ENCODE results near the gene TPGS2. TPM values are rescaled to one million over a fixed set of nuclear protein-coding genes. Genes with fewer than 3 reads are reported as not detected.
"Not testable (repeated sequence)": the region's sequence is repeated elsewhere in the genome, so short reads cannot be mapped to it uniquely, and the experiment has no call there.

TPGS2 gene
- polyA plus RNA-seq, 3 donors, result 25.1 to 54.1 (median 45.6) TPM

DNA sequence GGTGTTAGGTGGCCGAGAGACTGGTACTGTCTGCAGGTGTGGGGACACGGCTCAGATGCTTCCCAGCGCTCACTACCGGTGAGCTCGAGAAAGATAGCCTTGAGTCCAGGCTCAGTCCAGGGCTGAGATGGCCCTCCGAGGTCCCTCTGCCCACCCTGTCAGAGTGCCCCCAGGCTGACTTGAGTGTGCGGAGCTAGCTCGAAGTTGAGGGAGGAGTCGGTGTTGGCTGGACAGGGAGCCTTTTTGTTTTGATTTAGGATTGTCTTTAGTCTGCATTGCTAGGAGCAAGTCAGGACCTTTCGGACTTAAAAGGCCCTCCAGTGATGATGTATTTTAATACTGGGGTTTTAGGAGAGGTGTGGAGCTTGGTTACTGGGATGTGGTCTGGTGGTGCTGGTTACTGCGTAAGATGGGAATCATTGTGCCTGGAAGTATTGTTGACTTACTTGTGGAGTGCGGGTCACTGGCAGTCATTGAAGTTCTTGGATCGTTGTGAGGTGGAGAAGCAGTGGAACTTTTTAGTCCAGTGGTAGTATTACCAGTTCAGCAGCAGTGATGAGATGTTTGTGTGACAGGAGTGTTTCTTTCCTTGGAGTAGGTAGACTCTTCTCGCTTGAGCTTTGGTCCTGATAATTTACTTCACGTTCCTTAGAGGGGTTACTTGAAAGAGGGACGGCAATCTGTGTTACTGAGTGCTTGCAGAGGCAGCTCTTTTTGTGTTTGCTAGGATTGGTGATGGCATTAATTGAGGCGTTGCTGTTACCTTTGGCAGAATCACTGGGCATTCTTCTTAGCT, 758 bp upstream of the TPGS2 start:
- no peak overlapping the region for H3K27ac ChIP-seq (ENCODE audit: low read depth, low read length)
- WGBS, 3 donors, result 9 to 18% (median 11%) methylated on average over 17 of the region's 17 CpGs

DNA sequence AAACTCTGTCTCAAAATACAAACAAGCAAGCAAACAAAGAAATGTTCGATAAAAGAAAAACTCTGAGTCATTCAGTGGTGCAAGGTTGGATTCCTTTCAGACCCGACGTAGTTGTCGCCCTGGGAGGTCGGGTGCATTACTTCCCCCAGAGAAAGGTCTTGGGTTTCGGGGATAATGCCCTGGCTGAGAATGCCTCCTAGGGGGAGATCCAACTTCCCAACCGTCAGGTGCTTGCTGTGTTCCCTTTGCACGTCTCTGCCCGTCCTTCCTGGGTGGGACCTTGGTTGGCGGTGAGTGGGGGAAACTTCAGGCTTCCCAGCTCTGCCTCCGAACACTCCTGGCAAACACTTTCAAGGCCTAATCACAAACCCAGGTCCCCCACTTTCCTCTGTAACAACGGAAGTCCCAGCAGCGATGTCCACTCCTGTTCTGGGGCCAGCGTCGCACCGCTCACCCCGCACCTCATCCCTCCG, 609 bp downstream of the TPGS2 start:
- WGBS, 3 donors, result 0% methylated on average over 17 to 18 of the region's 18 CpGs
- no peak overlapping the region for H3K27ac ChIP-seq (ENCODE audit: low read depth, low read length)

DNA sequence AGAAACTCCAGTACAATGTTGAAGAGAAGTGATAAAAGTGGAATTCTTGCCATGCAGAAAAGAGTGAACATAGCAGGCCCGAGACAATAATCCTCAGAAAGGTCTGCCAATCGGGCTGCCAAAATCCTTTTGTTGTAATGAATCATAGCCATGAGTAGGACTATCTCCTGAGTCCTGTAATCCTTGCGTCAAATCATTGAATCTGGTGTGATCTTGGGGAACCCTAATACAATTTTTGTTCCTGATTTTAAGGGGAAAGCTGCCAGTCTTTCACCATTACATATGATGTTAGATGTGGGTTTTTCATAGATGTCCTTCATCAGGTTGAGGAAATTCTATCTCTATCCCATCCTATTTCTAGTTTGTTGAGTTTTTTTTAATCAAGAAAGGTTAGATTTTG, 2.2 kb downstream of the TPGS2 start:
- WGBS, 3 donors, result 97 to 98% (median 98%) methylated on average over 3 of the region's 3 CpGs
- no peak overlapping the region for H3K27ac ChIP-seq (ENCODE audit: low read depth, low read length)

DNA sequence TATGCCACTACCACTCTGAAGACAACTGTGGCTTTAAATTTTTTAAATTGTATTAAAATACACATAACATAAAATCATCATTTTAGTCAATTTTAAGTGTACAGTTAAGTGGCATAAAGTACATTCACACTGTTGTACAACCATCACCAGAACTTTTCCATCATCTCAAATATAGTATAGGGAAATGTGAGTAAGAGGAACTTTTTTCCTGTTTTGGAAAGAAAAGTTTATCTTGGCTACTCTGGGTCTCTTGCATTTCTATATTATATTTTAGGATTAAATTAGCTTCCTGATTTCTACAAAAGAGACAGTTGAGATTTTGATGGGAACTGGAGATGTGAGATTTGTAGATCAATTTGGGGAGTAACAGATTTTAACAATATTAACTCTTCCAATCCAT, 3.3 kb downstream of the TPGS2 start:
- H3K27ac ChIP-seq (ENCODE audit: low read depth, low read length), result no peak overlapping the region

DNA sequence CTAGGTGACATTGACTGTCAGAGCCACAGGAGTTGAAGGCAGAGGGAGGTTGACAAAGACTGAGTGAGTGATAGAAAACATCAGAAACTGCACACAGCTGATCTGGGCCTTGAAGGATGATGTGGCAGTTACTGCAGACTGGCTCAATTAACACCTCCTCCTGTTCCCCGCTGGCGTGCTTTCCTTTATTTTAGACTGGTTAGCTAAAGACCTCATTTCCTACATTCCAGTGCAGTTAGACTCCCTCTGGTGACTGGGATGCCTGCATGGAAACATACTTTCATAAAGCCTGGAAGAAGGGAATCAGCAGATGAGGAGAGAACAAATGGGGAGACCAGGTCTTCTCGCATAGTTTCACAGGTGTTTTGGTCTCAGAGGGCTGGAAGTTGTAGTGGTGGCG, 7.1 kb downstream of the TPGS2 start:
- H3K27ac ChIP-seq (ENCODE audit: low read depth, low read length), result no peak overlapping the region
- 97 to 98% (median 98%) methylated on average over 4 of the region's 4 CpGs for WGBS, 3 donors

DNA sequence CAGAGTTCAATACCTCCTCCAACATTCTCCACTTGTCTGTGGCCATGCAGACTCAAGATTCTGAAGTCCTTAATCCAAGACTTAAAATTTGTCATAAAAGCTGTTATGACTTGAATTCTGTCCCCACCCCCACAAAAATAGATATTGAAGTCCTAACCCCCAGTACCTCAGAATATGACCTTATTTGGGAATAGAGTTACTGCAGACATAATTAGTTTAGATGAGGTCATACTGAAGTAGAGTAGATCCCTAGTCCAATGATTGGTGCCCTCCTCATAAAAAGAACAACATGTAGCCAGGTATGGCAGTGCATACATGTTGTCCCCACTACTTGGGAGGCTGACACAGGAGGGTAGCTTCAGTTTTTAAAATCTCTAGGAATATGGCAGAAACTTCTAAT, 9.2 kb downstream of the TPGS2 start:
- H3K27ac ChIP-seq (ENCODE audit: low read depth, low read length), result no peak overlapping the region

DNA sequence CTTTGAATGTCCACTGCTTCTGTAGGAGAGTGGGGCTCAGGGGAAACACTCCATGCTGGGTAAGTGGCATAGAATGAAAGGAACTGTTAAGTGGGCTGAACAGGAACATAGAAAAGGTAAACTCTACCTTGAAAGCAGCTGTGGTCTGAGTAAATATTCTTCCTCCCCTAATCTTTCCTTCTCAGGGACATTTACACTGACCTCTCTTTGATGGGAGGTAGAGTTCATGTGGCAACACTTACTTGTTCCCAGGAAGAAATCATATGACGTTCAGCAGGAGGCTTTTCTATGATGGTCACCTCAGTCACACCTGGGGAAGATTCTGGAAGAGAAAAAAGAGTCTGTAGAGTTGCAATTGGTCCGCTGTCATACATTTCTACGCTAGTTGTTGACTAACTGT, 10.2 kb downstream of the TPGS2 start:
- 41 to 95% (median 94%) methylated on average over 3 of the region's 3 CpGs for WGBS, 3 donors
- no peak overlapping the region for H3K27ac ChIP-seq (ENCODE audit: low read depth, low read length)

DNA sequence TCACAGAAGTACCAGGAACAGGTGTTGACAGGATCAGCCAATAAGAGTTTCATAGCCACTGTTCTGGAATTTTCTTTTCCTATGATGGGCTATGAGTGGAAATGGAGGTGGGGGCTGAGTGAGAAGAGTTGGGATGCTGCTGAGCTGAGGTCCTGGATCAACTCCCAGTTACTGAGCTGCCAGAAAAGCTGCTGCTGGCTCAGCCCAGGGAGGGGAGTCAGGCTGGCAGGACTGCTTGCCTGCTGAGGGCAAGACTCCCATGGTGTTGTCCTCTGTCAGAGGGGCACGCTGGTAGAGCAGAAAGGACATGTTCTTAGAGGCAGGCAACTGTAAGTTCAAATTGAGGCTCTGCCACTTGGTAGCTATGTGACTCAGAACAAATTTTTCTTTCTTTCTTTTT, 11.8 kb downstream of the TPGS2 start:
- 94 to 100% (median 97%) methylated on average over 1 of the region's 1 CpG for WGBS, 3 donors
- no peak overlapping the region for H3K27ac ChIP-seq (ENCODE audit: low read depth, low read length)

DNA sequence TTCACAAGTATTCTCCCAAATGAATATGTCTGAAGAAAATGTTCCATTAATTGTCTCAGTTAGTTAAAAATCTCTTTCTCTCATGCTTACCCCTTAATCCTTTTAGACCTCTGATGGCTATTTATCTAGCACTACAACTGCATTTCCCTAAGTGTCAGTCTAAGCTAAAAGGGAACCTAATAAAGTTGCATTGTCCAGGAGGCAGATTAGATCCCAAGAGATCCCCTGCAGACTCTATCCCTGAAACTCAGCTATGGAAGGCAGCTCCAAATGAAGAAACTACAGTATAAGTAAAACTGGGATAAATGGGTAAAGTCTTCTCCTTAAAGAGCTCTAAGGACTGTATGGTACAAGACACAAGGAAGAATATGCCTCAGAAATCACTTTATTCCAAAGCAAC, 12.7 kb downstream of the TPGS2 start:
- not testable (repeated sequence) for H3K27ac ChIP-seq (ENCODE audit: low read depth, low read length)

DNA sequence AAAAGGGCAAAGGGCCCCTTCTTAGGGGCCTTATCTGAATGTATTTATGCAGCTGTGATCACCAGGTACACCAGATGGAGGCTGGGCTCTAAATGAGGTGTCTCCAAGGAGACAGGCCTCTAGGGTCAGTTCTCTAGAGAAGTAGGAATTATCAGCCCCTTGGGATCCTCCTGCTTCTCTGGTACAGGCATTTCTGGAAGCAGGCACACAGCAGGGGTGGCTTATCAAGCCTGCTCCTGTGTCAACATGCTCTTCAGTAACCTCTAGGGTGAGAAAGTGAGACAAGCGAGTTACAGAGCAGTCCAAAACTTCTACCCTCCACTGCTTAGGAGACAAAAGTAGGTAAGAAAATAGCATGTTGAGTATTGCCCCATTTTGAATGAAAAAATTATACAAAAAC, 13.8 kb downstream of the TPGS2 start:
- WGBS, 3 donors, result 19 to 91% (median 46%) methylated on average over 1 of the region's 1 CpG
- H3K27ac ChIP-seq (ENCODE audit: low read depth, low read length), result no peak overlapping the region

DNA sequence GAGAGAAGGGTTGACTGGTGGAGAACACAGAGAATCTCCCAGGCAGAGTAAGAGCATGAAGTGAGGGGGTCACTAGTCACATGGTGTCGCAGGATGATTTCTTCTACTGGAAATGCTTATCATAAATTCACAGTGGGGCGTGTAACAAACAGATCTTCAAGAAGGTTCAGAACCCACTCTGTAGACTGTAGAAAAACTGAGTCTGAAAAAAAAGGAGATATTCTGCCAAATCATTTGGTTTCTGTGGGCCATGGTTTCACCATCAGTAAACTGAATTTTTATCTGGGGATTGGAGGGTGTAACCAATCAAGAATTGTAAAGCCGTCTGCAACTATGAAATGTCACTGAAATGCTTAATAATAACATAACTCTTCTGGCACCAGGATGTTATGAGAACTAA, 15.0 kb downstream of the TPGS2 start:
- 82 to 86% (median 86%) methylated on average over 3 of the region's 3 CpGs for WGBS, 3 donors
- no peak overlapping the region for H3K27ac ChIP-seq (ENCODE audit: low read depth, low read length)

DNA sequence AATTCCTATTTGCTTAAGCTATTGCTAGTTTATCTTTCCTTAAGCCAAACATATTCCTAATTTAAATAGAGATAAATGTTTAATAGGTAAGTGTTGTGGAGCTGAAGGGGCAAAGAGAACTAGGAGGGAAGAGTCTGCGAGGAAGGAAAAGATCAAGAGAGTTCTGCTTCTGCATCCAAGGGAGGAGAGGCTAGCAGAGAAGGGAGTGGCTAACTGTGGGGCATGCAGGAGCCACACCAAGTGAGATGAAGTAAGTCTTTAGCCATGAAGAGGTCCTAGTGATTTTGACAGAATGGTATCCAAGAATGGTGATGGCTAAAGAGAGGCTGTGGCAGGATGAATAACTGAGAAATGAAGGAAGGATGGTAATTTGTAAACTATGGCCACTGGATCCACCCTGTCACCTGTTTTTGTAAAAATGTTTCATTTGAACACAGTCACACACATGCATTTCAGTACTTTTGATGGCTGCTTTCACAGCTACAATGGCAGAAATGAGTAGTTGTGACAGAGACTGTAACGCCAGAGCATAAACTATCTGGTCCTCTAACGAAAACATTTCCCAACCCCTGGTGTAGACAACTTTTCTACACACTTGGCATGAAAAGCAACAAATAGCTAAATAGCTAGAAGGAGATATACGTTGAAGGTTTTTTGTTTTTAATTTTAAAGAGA, 15.6 kb downstream of the TPGS2 start:
- no peak overlapping the region for H3K27ac ChIP-seq (ENCODE audit: low read depth, low read length)
- WGBS, 3 donors, result 78 to 87% (median 81%) methylated on average over 4 of the region's 4 CpGs

DNA sequence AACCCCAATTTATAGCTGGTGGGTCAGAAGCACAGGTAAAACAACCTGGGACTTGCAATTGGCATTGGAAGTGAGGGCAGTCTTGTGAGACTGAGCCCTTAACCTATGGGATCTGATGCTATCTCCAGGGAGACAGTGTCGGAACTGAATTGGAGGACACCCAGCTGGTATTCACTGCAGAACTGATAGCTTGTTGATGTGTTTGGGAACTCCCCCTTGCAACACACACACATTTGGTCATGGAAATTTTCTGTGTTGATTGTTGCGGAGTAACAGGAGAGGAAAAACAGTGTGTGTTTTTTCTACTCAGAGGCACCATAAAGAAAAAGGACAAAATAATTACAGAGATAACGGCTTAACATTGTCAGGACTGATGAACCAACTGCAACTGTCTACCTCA, 16.1 kb downstream of the TPGS2 start:
- H3K27ac ChIP-seq (ENCODE audit: low read depth, low read length), result no peak overlapping the region
- 72 to 79% (median 73%) methylated on average over 3 of the region's 3 CpGs for WGBS, 3 donors

DNA sequence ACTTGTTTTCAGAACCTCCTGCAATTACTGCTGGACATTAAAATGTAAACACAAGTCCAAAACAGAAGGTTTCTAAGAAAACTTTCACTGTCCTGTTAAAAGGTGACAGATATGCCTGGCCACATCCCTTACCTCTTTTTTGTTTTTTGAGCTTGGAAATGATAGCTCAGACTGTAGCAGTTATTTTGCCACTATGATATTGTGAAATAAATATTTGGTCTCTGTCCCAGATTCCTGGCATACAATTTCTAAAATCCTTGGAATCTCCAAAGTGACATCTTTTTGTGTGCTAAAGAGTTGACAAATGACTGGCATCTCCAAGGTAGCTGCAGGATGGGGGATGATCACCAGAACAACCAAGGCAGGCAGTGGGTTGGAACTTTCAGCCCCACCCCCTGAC, 16.8 kb downstream of the TPGS2 start:
- H3K27ac ChIP-seq (ENCODE audit: low read depth, low read length), result no peak overlapping the region

DNA sequence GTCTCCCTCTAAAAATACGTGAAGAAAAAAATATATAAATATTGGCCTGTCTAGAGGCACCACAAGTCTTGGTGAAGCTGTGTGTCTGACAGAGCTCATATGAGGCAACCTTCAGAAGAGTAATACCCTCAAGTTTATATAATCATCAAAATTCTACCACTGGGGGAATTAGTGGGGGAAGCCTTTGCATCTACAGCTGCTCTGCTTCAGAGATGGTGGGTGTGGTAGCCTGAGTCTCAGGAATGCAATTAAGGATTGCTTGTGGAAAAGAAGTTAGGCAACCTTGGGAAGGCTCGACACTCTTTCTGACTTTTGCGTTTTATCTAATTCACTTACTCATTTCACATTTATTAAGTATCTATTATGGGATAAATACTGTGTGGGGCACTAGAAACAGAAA, 17.4 kb downstream of the TPGS2 start:
- 59 to 78% (median 62%) methylated on average over 3 of the region's 3 CpGs for WGBS, 3 donors
- no peak overlapping the region for H3K27ac ChIP-seq (ENCODE audit: low read depth, low read length)

DNA sequence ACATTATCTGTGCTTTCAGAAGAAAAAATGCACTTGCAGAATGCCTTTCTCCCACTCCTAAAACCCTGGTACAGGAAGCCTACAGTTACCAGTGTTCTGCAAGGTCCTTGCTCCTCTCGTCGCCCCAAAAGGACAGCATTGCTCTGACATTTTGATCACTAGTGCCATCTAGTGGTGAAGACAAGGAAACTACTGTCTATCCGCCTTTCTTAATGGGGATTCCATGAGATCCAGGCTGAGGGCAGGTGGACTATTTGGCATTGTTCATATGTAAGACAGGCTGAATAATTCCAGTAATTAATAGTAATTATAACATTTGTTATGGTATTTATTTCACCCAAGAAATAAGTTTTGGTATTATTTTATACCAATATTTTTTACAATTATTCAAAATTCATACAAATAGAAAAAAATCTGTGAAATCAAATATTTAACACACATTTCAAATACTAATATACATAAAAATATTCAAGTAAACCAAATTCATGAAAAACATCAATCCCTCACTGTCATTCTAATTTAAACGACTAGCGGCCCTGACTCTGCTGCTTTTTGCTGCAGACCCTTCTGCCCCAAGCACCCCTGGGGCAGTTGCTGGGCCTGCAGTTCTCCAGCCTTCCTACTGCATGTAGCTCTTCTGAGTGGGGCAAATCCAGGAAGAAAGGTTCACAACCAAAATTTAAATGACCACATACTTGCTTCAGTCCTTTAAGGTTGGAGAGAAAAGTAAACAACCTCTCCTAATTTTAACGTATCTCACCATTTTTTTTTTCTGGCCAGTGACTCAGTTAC, 19.0 kb downstream of the TPGS2 start:
- no peak overlapping the region for H3K27ac ChIP-seq (ENCODE audit: low read depth, low read length)
- 44 to 48% (median 46%) methylated on average over 6 of the region's 6 CpGs for WGBS, 3 donors

DNA sequence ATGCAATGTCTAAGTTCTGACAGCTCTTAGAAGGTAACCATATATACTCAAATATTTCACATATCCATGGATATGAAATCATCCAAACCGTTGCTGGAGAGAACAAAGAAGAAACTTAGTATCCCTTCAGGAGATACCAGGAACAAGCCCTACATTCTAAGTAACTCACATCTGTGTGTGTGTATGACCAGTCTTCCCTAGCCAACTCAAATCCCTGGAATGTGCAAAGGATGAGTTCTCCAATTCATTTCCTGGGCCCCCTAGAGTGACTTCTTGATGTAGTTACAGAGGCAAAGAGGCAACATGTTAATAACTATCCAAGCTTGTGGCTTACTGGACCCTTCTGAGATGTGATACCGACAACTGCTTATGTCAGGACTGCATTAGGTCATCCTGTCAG, 20.1 kb downstream of the TPGS2 start:
- H3K27ac ChIP-seq (ENCODE audit: low read depth, low read length), result no peak overlapping the region
- WGBS, 3 donors, result 87 to 92% (median 91%) methylated on average over 2 of the region's 2 CpGs

DNA sequence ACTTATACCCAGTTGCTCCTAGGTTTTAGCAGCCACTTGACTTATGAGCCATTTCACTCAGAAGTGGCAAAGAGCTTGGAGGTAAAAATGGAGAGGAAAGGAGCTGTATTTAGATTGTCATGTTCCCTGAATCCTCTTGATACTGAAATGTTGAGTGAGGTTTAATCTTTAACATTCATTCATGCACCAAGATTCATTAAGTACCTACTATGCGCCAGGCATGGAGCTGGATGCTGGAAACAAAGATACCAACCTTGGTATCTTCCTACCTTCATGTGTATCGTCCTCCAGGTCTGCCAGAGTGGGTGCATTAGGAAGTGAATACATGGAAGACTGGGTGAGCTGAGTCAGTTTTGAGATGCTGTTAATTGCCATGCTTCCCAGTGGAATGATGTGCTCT, 23.7 kb downstream of the TPGS2 start:
- 95% methylated on average over 2 of the region's 2 CpGs for WGBS, 3 donors

DNA sequence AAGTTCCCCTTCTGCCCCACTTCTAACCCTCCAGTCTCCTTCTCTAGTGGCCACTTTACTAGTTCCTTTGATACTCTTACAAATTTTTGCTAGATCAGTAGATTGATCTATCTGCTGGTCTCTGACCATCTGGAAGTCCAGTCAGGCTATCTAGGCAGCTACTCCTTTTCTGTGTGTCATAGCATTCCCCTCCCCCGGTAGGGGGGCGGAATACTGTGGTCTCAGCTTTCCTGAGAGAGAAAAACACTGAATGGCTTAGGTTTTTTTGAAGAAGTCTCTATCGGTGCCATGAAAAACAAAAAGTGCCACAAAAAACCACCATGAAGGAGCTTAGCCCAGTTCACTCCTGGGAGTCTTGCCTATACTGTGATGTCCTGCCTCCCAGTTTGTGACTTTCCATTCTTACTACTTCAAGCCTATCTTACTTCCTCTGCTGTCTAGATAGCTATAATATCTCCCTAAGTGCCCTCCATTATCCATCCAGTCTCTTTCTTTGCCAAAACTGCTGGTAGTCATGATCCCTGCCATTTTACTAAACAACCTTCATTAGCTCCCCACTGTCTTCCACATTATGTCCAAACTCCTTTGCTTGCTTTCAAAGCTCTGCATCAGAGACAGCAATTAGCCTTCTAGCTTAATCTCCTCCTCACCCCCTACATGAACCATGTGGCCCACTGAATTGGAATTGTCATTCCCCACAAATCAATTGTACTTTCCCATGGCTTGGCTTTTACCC, 29.9 kb downstream of the TPGS2 start:
- no peak overlapping the region for H3K27ac ChIP-seq (ENCODE audit: low read depth, low read length)
- WGBS, 3 donors, result 89 to 92% (median 91%) methylated on average over 3 of the region's 3 CpGs

More for the DNA sequence above, 23.7 kb downstream of the TPGS2 start:
- H3K27ac ChIP-seq (ENCODE audit: low read depth, low read length), result no peak overlapping the region
